Panc1 (cell line): ENCODE results near the gene NSUN6.

ENCODE experiments used
- CTCF ChIP-seq: fragments of 450-650 bp; IDR thresholded peaks from 2 replicates; pipeline ENCODE4 v1.5.1; 2017; ENCODE audit warnings: mild to moderate bottlenecking
- POLR2AphosphoS5 ChIP-seq: IDR thresholded peaks from 2 replicates; pipeline ENCODE4 v1.6.1; 2012; ENCODE audit warnings: mild to moderate bottlenecking, low read depth, low read length, moderate library complexity
- REST ChIP-seq, 2 experiments: IDR thresholded peaks; 2 replicates each; pipeline ENCODE4 v1.6.1; 2011 to 2012; ENCODE audit warnings: low read depth in 2 of 2, control low read depth in 1 of 2, low read length in 1 of 2, mild to moderate bottlenecking in 1 of 2, moderate library complexity in 1 of 2; ENCODE audit not compliant: insufficient read depth in 1 of 2
- SIN3A ChIP-seq: IDR thresholded peaks from 2 replicates; pipeline ENCODE4 v1.6.1; 2012; ENCODE audit warnings: low read depth, mild to moderate bottlenecking, low read length, moderate library complexity, borderline replicate concordance; ENCODE audit not compliant: insufficient read depth
- TCF7L2 ChIP-seq: IDR thresholded peaks from 2 replicates; pipeline ENCODE4 v1.6.1; 2011; ENCODE audit warnings: mild to moderate bottlenecking, low read depth, low read length, inconsistent platforms

- TF ChIP-seq SIN3A: no peak
- no peak for TF ChIP-seq CTCF
- no peak for TF ChIP-seq POLR2AphosphoS5
- no peak for TF ChIP-seq REST (IDR thresholded peaks at IDR 0.05; ENCODE audit: insufficient read depth in 1 of 2, low read depth in 2 of 2, low read length in 1 of 2)
- TF ChIP-seq TCF7L2: no peak
These were observed 153.5 kb downstream of the NSUN6 start for GRCh38 chr10:18497806-18498369.
